Trophoblast cell (in vitro differentiated cells and primary cell): Measurements from ENCODE around the gene PDE6A.

ENCODE experiments used
- DNase-seq, 2 donors: peaks; one replicate each; pipeline ENCODE4 v3.0.0-alpha.2; 2016
- H2AFZ ChIP-seq: 2 replicates; pipeline ENCODE4 v1.6.1; 2013; ENCODE audit warnings: low read length, moderate library complexity, mild to moderate bottlenecking; ENCODE audit not compliant: insufficient read depth, poor library complexity
- H2AK5ac ChIP-seq: 2 replicates; pipeline ENCODE4 v1.6.1; 2013; ENCODE audit warnings: mild to moderate bottlenecking, low read length
- H2BK120ac ChIP-seq: 2 replicates; pipeline ENCODE4 v1.6.1; 2013; ENCODE audit warnings: low read length, mild to moderate bottlenecking, moderate library complexity; ENCODE audit not compliant: insufficient read depth, poor library complexity
- H2BK12ac ChIP-seq: 2 replicates; pipeline ENCODE4 v1.6.1; 2013; ENCODE audit warnings: mild to moderate bottlenecking, low read length, moderate library complexity
- H2BK5ac ChIP-seq: 2 replicates; pipeline ENCODE4 v1.6.1; 2013; ENCODE audit warnings: low read length, low read depth, moderate library complexity, mild to moderate bottlenecking; ENCODE audit not compliant: poor library complexity
- H3K14ac ChIP-seq: 2 replicates; pipeline ENCODE4 v1.6.1; 2013; ENCODE audit warnings: mild to moderate bottlenecking, low read length
- H3K18ac ChIP-seq: 2 replicates; pipeline ENCODE4 v1.6.1; 2013; ENCODE audit warnings: mild to moderate bottlenecking, low read length
- H3K23ac ChIP-seq: 2 replicates; pipeline ENCODE4 v1.6.1; 2013; ENCODE audit warnings: low read length
- H3K27ac ChIP-seq: 2 replicates; pipeline ENCODE4 v1.5.1; 2013; ENCODE audit warnings: low read depth, mild to moderate bottlenecking, inconsistent platforms, low read length, moderate library complexity
- H3K27me3 ChIP-seq: 2 replicates; pipeline ENCODE4 v1.6.1; 2013; ENCODE audit warnings: inconsistent platforms, mild to moderate bottlenecking, low read length, moderate library complexity; ENCODE audit not compliant: insufficient read depth
- H3K36me3 ChIP-seq, 2 experiments: 1 replicate in 1 of 2; 2 replicates in 1 of 2; pipeline ENCODE4 v1.6.1; 2013; ENCODE audit warnings: low read length in 2 of 2, mild to moderate bottlenecking in 2 of 2, moderate library complexity in 1 of 2; ENCODE audit not compliant: insufficient read depth in 2 of 2, control insufficient read depth in 1 of 2
- H3K4ac ChIP-seq: 2 replicates; pipeline ENCODE4 v1.6.1; 2013; ENCODE audit warnings: low read depth, mild to moderate bottlenecking, low read length, moderate library complexity
- H3K4me1 ChIP-seq, 2 experiments: 1 replicate in 1 of 2; 2 replicates in 1 of 2; pipeline ENCODE4 v1.6.1; 2013; ENCODE audit warnings: low read length in 2 of 2, mild to moderate bottlenecking in 2 of 2, moderate library complexity in 1 of 2; ENCODE audit not compliant: insufficient read depth in 2 of 2, control insufficient read depth in 1 of 2
- H3K4me2 ChIP-seq: 2 replicates; pipeline ENCODE4 v1.6.1; 2013; ENCODE audit warnings: inconsistent platforms, mild to moderate bottlenecking, low read length, moderate library complexity
- H3K4me3 ChIP-seq: 2 replicates; pipeline ENCODE4 v1.5.1; 2013; ENCODE audit warnings: mild to moderate bottlenecking, low read depth, low read length, inconsistent platforms
- H3K79me1 ChIP-seq: one replicate; pipeline ENCODE4 v1.6.1; 2013; ENCODE audit warnings: low read length
- H3K79me2 ChIP-seq: 2 replicates; pipeline ENCODE4 v1.6.1; 2013; ENCODE audit warnings: low read length, mild to moderate bottlenecking; ENCODE audit not compliant: control insufficient read depth, insufficient read depth, poor library complexity
- H3K9ac ChIP-seq: 2 replicates; pipeline ENCODE4 v1.6.1; 2013; ENCODE audit warnings: mild to moderate bottlenecking, low read length
- H3K9me3 ChIP-seq: 2 replicates; pipeline ENCODE4 v1.6.1; 2013; ENCODE audit warnings: low read depth, mild to moderate bottlenecking, control low read depth, inconsistent platforms, low read length; ENCODE audit not compliant: insufficient read depth
- H4K12ac ChIP-seq: 2 replicates; pipeline ENCODE4 v1.6.1; 2013; ENCODE audit warnings: low read depth, mild to moderate bottlenecking, low read length, moderate library complexity
- H4K8ac ChIP-seq: 2 replicates; pipeline ENCODE4 v1.6.1; 2013; ENCODE audit warnings: low read depth, mild to moderate bottlenecking, low read length, moderate library complexity
- H4K91ac ChIP-seq: one replicate; pipeline ENCODE4 v1.6.1; 2013; ENCODE audit warnings: low read depth, mild to moderate bottlenecking, low read length, moderate library complexity
- WGBS: extraction: QIAGEN DNeasy Blood & Tissue Kit; methylation state at CpG from one replicate; pipeline ENCODE4 v1.1.7; 2013; ENCODE audit warnings: missing lambda C conversion rate; ENCODE audit not compliant: insufficient read length, insufficient coverage; ENCODE audit errors: extremely low coverage; 5-methylcytosine and 5-hydroxymethylcytosine counted together

The PDE6A gene

DNA sequence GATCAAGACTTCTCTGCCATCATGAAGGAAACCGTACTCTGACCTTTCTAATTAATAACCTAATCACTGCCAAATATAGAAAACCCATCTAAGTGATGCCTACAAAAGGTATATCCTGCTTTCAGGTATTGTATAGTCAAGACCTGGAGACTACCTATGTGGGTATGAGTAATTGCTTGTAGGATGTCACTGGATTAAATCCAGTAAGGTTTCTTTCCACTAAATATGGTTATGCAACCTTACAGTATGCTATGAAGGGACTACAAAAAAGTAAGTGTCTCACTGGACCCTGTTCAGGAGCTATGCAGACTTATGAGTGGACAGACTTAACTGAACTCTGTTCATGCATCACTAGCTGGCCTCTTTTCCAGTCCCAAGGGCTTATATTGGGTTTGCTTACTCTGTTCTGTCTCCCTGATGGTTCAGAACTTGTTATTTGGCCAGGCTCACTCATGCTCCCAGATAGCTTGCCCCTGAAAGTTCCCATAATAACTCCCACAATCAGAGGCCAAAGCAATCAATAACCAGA lies 51.1 kb downstream of the PDE6A start:
- no peak overlapping the region for H3K4ac ChIP-seq
- no peaks in the 10 kb centered on the region for H3K36me3 ChIP-seq
- H4K91ac ChIP-seq = no peak overlapping the region
- no peak overlapping the region for H3K9ac ChIP-seq
- no peaks in the 10 kb centered on the region for H3K79me2 ChIP-seq
- no peak overlapping the region for H3K4me3 ChIP-seq
- no peak overlapping the region for H4K12ac ChIP-seq
- DNase-seq = no peak
- peaks cover 2% of the 10 kb centered on the region for H3K27me3 ChIP-seq
- H3K4me2 ChIP-seq = no peak overlapping the region
- H3K18ac ChIP-seq = no peak overlapping the region
- H2AFZ ChIP-seq = no peak overlapping the region
- H4K8ac ChIP-seq = no peak overlapping the region
- no peak overlapping the region for H3K23ac ChIP-seq
- no peaks in the 10 kb centered on the region for H3K9me3 ChIP-seq
- no peak overlapping the region for H2BK5ac ChIP-seq
- no CpG with 5 or more reads among the region's 1 CpG for WGBS
- no peak overlapping the region for H3K27ac ChIP-seq
- H3K79me1 ChIP-seq = no peaks in the 10 kb centered on the region
- no peaks in the 10 kb centered on the region for H3K4me1 ChIP-seq
- H2AK5ac ChIP-seq = no peak overlapping the region
- no peak overlapping the region for H3K14ac ChIP-seq
- no peak overlapping the region for H2BK120ac ChIP-seq
- no peak overlapping the region for H2BK12ac ChIP-seq

DNA sequence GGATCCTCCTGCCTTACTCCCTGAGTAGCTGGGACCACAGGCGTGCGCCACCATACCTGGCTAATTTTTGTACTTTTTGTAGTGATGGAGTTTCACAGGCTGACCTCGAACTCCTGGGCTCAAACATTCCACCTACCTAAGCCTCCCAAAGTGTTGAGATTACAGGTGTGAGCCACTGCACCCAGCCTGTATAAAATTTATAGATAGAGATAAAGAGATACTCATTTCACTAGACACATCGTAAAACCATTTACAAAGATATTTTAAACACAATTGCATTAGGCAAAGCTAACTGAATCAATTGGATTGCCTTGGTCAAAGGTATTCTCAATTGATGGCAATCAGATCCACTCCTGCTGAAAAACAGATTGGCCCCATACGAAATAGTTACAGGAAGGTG lies 52.0 kb downstream of the PDE6A start:
- Histone ChIP-seq H3K79me1 (no peaks in the 10 kb centered on the region), H3K14ac (no peak overlapping the region), H4K8ac (no peak overlapping the region), H3K4me3 (no peak overlapping the region), H3K9me3 (no peaks in the 10 kb centered on the region), H4K91ac (no peak overlapping the region), H2AK5ac (no peak overlapping the region), H2AFZ (no peak overlapping the region), H3K4ac (no peak overlapping the region), H3K36me3 (no peaks in the 10 kb centered on the region), H3K79me2 (no peaks in the 10 kb centered on the region), H3K27ac (no peak overlapping the region), H3K4me1 (no peaks in the 10 kb centered on the region), H3K23ac (no peak overlapping the region), H2BK120ac (no peak overlapping the region), H3K9ac (no peak overlapping the region), H3K27me3 (peaks cover 2% of the 10 kb centered on the region), H4K12ac (no peak overlapping the region), H3K4me2 (no peak overlapping the region), H2BK12ac (no peak overlapping the region), H3K18ac (no peak overlapping the region), H2BK5ac (no peak overlapping the region)
- no CpG with 5 or more reads among the region's 5 CpGs for WGBS
- DNase-seq = no peak

DNA sequence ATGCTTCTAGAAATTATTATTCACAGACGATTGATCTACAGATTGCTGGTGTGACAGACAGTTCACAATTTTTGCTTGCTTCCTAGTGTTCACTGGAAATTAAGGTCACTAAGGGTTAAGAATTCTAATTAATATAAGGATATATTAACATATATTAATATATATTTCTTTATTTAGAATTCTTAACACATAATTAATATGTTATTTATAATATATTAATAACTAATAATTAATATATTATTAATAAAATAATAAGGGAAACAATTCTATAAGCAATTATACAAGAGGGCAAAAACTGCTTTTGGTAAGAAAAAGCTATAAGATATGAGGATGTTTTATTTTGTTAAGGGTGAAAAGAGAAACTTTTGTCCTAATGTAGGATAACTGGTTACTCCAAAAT lies 56.3 kb downstream of the PDE6A start:
- no peak overlapping the region for H4K12ac ChIP-seq
- H3K27me3 ChIP-seq = no peaks in the 10 kb centered on the region
- no peaks in the 10 kb centered on the region for H3K36me3 ChIP-seq
- H2BK5ac ChIP-seq = no peak overlapping the region
- H3K4me3 ChIP-seq = no peak overlapping the region
- H3K79me2 ChIP-seq = no peaks in the 10 kb centered on the region
- H4K8ac ChIP-seq = no peak overlapping the region
- H3K18ac ChIP-seq = no peak overlapping the region
- H3K14ac ChIP-seq = no peak overlapping the region
- H3K23ac ChIP-seq = no peak overlapping the region
- no peak overlapping the region for H4K91ac ChIP-seq
- H3K9me3 ChIP-seq = peaks cover 2% of the 10 kb centered on the region
- H2AFZ ChIP-seq = no peak overlapping the region
- no peak overlapping the region for H2AK5ac ChIP-seq
- DNase-seq = no peak
- H3K79me1 ChIP-seq = no peaks in the 10 kb centered on the region
- H3K4me2 ChIP-seq = no peak overlapping the region
- H2BK12ac ChIP-seq = no peak overlapping the region
- no peak overlapping the region for H3K9ac ChIP-seq
- H2BK120ac ChIP-seq = no peak overlapping the region
- no peaks in the 10 kb centered on the region for H3K4me1 ChIP-seq
- WGBS = no CpG with 5 or more reads among the region's 1 CpG
- H3K4ac ChIP-seq = no peak overlapping the region
- H3K27ac ChIP-seq = no peak overlapping the region

DNA sequence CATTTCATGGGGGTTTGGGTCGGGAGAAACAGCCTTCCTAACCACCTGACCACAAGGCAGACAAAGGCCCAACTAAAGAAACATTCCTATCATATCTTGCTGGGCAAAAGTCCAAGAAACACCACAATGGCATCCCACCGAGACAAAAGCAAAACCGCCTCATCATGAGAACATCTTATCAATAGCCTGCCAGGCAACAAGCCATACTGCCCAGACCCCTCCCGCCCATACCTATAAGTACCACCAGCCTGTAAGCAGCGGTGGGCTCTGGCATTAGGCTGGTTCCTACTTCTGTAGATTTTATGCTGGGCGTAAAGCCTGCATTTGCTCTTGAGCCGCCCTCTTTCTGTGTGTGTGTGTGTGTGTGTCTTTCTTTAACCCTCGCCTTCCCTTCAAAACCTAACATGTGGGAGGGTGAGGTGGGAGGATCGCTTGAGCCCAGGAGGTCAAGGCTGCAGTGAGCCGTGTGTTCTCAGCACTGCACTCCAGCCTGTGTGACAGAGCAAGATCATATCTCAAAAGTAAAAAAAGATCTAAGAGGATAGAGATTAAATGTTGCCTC lies 56.9 kb downstream of the PDE6A start:
- H2BK12ac ChIP-seq = no peak overlapping the region
- H3K4me3 ChIP-seq = no peak overlapping the region
- DNase-seq = no peak
- WGBS = no CpG with 5 or more reads among the region's 10 CpGs
- H3K18ac ChIP-seq = no peak overlapping the region
- no peak overlapping the region for H2BK120ac ChIP-seq
- no peak overlapping the region for H2AFZ ChIP-seq
- no peak overlapping the region for H3K9ac ChIP-seq
- H3K9me3 ChIP-seq = peaks cover 2% of the 10 kb centered on the region
- H4K91ac ChIP-seq = no peak overlapping the region
- no peaks in the 10 kb centered on the region for H3K27me3 ChIP-seq
- H3K79me2 ChIP-seq = no peaks in the 10 kb centered on the region
- H3K27ac ChIP-seq = no peak overlapping the region
- H3K14ac ChIP-seq = no peak overlapping the region
- H3K4me1 ChIP-seq = no peaks in the 10 kb centered on the region
- H4K8ac ChIP-seq = no peak overlapping the region
- H3K79me1 ChIP-seq = no peaks in the 10 kb centered on the region
- H4K12ac ChIP-seq = no peak overlapping the region
- no peak overlapping the region for H3K23ac ChIP-seq
- H3K4me2 ChIP-seq = no peak overlapping the region
- no peak overlapping the region for H3K4ac ChIP-seq
- no peak overlapping the region for H2AK5ac ChIP-seq
- no peak overlapping the region for H2BK5ac ChIP-seq
- no peaks in the 10 kb centered on the region for H3K36me3 ChIP-seq
